Stomach (tissue), 4 donors: ENCODE results near the gene POM121L2.

Experiments used
- POLR2A ChIP-seq, 4 donors: fragments of 450-650 bp; IDR thresholded peaks; one replicate each; pipeline ENCODE4 v1.6.1; 2016; ENCODE audit warnings: antibody characterized with exemption in 4 of 4, control low read depth in 2 of 4, mild to moderate bottlenecking in 1 of 4, moderate library complexity in 1 of 4
- POLR2AphosphoS5 ChIP-seq, 3 donors: sonication (generic); formaldehyde crosslinking; IDR thresholded peaks; one replicate each; pipeline ENCODE4 v1.6.1; 2016; ENCODE audit warnings: antibody characterized with exemption in 3 of 3
- TF ChIP-seq, protein P1 (sequence below), 7 experiments: fragments of 450-650 bp in 4 of 7; fragments of 200-600 bp in 3 of 7; sonication (generic) in 3 of 7; IDR thresholded peaks; one replicate each; pipeline ENCODE4 v1.5.1; 2016 to 2019; ENCODE audit warnings: antibody characterized with exemption in 7 of 7, control low read depth in 2 of 7, mild to moderate bottlenecking in 1 of 7

DNA sequence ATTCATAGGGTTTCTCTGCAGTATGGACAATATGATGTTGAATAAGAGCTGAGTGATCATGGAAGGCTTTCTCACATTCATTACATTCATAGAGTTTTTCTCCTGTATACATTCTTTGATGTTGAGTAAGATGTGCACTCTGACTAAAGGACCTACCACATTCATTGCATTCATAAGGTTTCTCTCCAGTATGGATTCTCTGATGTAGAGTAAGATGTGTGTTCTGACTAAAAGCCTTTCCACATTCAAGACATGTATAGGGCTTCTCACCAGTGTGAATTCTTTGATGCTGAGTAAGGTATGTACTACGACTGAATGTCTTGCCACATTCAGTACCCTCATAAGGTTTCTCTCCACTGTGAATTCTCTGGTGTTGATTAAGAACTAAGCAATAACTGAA, 47.2 kb upstream of the POM121L2 start:
- TF ChIP-seq, protein P1, sequence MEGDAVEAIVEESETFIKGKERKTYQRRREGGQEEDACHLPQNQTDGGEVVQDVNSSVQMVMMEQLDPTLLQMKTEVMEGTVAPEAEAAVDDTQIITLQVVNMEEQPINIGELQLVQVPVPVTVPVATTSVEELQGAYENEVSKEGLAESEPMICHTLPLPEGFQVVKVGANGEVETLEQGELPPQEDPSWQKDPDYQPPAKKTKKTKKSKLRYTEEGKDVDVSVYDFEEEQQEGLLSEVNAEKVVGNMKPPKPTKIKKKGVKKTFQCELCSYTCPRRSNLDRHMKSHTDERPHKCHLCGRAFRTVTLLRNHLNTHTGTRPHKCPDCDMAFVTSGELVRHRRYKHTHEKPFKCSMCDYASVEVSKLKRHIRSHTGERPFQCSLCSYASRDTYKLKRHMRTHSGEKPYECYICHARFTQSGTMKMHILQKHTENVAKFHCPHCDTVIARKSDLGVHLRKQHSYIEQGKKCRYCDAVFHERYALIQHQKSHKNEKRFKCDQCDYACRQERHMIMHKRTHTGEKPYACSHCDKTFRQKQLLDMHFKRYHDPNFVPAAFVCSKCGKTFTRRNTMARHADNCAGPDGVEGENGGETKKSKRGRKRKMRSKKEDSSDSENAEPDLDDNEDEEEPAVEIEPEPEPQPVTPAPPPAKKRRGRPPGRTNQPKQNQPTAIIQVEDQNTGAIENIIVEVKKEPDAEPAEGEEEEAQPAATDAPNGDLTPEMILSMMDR (IDR thresholded peaks at IDR 0.05), result no peak
- TF ChIP-seq POLR2A (IDR thresholded peaks at IDR 0.05) (no peak), POLR2AphosphoS5 (IDR thresholded peaks at IDR 0.05) (no peak)
